GM10847 (cell line): ENCODE data around the gene RHNO1.

ENCODE experiments used
- POLR2A ChIP-seq: IDR thresholded peaks from 2 replicates; pipeline ENCODE4 v1.6.1; 2011; ENCODE audit not compliant: insufficient read length; ENCODE audit errors: extremely low read depth

Gene RHNO1, protein sequence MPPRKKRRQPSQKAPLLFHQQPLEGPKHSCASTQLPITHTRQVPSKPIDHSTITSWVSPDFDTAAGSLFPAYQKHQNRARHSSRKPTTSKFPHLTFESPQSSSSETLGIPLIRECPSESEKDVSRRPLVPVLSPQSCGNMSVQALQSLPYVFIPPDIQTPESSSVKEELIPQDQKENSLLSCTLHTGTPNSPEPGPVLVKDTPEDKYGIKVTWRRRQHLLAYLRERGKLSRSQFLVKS

DNA sequence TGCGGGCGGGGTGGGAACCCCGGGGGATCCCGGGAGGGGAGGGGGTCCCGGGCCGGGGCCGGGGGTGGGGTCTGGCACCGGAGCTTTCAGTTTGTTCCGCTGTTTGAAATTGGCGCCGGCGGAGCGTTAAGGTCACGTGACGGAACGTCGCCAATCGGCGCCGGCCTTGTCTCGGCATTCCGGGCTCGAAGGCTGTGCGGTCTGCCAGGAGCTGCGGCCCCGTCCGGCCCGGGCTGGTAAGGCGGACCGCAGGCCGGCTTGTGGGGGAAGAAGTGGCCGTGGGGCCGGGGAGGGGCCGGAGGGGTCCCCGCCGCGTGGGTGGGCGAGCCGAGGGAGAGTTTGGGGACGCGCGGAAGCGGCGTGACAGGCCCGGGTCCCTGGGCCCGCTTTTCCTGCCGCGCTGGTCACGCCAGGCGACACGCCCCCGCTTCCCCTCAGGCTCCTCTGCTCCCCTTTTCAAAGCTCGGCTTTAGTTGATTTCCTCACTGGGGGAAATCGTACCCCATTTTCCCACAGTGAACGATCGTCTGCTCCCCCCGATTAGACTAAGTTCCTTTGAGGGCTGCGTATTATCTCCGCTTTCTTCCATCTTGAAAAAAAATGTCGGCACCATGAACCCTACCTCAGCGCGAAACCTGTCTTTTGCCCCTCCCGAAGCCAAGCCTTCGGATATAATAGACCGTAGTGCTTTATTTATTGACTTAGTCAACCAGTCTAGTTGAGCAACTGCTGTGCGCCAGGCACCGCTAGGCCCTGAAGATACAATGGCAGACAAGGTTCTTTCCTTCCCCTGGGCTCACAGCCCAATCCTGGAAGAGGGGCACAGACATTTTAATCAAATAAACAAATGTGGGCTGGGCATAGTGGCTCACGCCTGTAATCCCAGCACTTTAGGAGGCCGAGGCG is at the start of gene RHNO1, which contains the start of gene FOXM1:
RHNO1 (plus strand) TSS at position 177 of the 906 bp plus-strand sequence. CDS start 8,144 bp downstream, outside the sequence.
FOXM1 (minus strand) TSS at position 128 of the 906 bp plus-strand sequence. CDS start 2,696 bp downstream, outside the sequence.
- TF ChIP-seq POLR2A = peak; percentile 63

DNA sequence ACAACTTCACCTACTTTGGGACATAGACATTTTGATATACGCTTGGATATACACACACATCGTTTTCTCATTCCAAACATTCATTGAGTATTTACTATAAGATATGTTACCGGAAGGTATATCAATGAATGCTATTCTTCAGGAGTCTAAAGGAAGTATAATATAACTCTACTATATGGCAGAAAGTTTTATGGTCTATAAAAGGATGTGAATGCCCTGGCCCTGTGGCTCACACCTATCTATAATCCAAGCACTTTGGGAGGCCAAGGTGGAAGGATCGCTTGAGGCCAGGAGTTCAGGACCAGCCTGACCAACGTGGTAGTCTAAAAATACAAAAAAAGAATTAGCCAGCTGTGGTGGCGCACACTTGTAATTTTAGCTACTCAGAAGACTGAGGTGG is 47.7 kb upstream of the RHNO1 start:
- no peak for TF ChIP-seq POLR2A

DNA sequence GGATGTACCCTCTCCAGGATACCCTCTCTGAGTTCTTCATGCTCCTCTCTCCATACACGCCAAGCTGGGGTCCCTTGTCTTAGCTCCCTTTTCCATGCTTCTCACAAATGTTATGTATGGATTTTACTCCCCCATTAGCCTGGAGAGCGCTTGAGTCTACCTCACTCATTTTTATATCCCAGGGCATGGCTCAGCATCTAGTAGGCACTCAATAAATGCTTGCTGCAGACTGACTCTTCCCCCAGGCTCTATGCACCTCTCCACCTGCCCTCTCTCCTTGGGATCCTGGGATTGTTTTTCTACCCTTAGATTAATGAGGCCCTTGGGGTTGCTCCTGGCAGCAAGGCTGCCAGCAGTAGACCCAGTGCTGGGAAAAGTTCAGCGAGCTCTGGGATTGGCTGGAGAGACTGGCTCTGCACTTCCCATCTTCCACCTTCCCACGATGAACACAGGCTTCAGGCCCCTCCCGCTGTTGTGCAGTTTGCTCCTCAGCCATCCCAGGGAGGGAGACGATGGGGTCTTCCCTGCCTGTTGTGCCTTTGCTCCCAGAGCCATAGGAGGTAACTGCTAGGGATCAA is 44.4 kb upstream of the RHNO1 start:
- TF ChIP-seq POLR2A = no peak

DNA sequence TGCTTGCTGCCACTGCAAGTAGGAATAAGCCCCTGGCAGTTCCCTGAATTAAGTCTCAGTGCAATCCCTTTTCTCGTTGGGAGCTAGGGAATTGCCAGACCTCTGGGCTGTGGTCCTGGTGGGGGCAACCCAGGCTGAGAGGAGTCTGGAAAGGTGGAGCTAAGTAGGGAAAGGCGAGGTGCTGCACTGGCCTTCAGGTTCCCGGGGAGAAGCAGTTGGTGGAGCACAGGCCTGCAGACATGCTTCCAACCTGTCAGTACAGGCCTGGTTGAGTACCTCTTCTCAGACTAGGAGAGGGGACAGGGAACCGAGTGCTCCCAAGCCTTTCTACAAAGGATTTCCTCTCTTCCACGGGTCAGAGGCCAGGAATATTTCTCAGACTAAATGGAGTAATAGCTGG is 43.7 kb upstream of the RHNO1 start:
- no peak for TF ChIP-seq POLR2A

DNA sequence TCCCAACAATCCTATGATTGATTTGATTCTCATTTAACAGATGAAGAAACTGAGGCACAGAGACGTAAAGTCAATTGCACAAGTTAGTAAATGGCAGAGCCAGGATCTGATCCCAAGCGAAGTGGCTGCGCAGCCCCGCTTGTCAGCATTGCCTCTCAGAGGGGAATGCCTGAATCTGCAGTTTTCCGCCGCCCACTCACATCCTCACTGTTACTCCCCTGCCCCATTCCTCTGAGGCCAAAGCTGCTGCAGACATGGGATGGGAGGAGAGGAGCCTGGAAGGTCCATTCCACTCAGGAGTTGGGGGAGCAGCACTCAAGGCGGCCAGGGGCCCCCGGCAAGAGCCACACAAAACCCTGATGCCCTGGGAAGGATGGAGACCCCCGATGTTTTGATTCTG is 43.2 kb upstream of the RHNO1 start:
- TF ChIP-seq POLR2A = no peak

DNA sequence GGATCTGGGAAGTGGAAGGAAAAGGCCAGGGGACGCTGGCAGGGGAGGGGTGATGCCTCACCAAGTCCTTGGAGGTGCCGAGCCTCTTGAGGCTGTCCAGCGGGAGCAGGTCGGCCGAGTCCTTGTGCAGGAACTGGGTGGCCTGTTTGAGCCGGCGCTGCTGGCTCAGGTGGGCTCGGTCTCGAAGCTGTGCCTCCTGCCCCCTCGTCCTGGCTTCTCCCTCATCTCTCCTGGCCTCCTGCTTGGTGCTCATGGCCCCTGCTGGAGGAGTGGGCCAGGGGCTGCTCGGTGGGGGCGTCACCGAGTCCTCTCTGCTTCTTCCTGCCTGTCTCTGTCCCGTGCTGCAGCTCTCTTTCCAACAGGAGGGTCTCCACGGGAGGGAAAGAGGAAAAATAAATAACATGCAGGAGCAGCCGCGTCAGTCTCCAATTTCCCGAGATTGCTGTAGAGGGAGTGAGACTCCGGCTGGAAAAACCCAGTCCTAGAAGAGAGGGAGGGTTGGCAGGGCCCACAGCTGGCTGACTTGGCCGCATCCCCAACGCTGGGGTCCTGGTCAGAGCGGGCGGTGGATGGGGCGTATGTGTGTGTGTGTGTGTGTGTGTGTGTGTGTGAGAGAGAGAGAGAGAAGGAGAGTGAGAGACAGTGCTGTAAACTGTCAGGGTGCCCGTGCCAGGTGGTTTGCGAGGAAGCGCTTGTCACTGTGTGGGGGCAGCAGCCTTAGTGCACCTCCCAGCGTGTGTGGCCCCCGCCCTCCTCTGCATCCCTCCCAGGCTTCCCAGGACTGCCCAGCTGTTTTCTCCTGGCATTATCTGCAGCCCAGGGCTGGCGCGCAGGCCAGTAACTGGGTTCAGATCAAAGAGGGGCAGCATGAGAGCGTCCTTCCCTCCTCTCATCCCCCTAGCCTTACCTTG is 42.2 kb upstream of the RHNO1 start, which contains the start of gene NRIP2:
NRIP2 (minus strand) TSS at position 455 of the 911 bp plus-strand sequence; CDS start at position 403, 52 bp downstream.
- no peak for TF ChIP-seq POLR2A

DNA sequence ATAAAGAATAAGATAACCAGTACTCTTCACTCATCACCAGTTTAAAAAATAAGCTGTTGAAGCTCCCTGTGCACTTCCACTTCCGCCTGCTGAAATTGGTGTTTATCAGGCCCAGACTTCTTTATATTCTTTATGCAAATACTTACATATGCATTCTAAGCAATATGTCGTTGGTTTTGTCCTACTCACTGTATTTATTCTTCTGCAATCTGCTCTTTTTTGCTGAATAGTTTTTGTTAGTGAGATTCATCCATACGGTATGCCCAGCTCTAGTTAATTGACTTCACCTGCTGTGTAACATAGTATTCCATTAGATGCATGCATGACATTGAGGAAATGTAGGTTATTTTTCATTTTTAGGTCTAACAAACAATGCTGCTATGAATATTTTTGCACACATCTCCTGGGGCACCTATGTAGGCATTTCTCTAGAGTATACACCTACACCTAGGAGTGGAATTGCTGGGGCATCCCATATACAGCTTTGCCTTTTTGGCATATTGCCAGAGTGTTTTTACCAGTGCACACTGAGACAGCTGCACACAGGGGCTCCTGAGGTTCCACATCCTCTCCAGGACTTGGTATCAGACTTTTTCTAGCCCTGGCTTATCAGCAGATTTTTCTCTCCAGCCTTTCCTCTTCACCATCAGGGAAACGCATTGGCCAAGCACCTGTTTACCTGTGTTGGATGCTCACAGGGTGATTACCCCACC is 41.2 kb upstream of the RHNO1 start:
- TF ChIP-seq POLR2A = no peak

DNA sequence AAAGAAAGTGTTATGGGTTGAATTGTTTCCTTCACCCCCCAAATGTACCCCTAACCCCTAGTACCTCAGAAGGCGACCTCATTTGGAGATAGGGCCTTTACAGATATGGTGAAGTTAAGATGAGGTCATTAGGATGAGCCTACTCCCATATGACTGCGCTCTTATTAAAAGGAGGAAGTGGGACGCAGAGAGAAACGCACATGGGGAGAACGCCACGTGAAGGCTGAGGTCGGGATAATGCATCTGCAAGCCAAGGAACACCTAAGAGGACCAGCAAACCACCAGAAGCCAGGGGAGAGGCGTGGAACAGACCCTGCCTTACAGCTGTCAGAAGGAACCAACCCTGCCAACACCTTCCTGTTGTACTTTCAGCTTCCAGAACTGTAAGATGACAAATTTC is 40.4 kb upstream of the RHNO1 start:
- TF ChIP-seq POLR2A = no peak

DNA sequence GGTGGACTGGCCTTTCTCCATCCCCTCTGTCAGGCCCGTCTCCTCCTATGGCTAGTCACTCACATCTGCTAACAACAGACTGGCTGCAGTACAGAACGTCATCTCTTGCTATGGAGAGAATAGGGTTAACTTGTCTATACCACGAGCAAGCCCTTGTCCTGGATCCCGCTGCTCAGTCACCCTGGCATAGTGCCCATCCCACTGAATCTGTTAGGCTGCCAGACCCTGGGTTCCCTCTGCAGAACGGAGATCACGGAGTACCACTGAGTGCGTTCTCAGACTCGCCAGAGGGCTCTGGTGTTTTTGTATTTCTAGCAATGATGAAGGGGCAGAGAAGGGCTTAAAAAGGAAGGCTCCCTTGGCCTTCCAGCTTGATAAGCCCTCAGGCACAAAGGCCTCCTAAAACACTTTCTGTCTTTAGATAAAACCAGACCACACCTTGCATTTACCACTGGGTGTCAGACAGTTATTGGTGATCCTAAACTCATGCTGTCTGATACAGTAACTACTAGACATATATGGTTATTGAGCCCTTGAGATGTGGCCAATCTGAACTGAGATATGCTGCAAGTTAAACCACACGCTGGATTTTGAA is 35.9 kb upstream of the RHNO1 start:
- no peak for TF ChIP-seq POLR2A

DNA sequence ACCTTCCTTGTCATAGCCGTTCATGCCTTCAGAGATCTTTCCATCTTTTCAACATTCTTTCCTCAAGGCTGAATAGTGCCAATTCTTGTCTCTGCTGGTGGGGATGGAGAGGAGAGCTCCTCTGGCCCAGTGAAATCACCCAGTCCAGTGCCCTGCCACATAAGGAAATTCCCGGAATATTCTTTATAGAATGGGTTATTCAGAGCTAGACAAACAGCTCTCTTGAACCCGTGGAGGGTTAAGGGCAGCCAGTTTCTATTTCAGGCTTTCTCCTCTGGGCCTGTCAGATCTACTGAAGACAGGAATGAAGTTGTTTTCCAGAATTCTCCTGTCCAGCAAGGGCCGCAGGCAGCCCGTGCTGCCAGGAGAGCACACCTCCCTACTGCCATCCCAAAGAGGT is 34.1 kb upstream of the RHNO1 start:
- TF ChIP-seq POLR2A = no peak

DNA sequence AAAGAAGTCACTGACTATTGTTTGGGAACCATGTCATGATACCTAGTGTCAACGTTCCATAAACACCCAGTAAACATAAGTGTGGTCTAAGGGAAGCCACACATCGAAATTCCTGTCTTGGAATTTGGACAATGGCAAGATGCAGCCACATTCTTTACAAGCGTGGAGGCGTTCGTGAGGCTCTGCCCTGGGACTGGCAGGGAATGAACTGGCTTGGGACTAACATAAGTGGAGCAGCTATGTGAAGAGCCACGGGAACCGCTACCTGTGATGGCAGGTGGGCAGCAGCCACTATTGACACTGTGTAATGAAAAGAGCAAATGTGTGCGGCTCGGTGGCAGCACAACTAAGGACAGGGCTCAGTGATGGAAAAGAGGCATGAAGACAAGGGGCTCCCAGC is 32.2 kb upstream of the RHNO1 start:
- TF ChIP-seq POLR2A = no peak

DNA sequence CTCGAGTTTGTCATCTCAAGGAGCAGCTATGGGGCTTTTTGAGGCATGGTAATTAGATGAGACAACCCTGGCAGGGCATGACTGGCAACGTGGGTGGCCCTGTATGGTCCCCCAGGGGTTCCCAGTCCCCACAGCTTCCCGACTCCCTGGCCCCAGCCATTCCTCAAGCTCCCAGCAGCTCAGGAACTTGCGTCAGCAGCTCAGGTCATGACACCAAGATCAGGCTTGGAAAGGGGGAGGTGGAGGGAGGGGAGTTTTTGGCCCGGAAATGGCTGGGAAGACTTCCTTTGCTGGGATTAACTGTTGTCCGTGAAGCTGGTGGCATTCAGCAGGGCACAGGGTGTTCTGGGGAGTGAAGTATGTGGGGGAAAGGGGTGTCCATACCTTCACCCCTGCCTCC is 31.7 kb upstream of the RHNO1 start:
- TF ChIP-seq POLR2A = no peak

DNA sequence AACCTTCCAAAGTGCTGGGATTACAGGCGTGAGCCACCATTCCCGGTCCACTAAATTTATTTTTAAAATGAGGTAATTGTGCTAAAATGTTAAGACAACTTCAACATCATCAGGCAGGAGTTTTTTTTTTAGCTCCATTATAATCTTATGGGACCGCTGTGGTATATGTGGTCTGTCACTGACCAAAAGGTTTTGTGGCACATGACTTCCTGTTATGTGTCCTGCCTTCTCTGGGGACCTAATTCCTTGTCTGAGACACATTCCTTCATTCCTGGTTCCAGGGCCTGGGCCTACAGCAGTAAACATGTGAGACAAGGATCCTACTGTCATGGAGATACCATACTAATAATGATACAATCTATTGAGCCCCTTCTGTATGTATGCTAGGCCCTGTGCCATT is 25.1 kb upstream of the RHNO1 start:
- TF ChIP-seq POLR2A = no peak

DNA sequence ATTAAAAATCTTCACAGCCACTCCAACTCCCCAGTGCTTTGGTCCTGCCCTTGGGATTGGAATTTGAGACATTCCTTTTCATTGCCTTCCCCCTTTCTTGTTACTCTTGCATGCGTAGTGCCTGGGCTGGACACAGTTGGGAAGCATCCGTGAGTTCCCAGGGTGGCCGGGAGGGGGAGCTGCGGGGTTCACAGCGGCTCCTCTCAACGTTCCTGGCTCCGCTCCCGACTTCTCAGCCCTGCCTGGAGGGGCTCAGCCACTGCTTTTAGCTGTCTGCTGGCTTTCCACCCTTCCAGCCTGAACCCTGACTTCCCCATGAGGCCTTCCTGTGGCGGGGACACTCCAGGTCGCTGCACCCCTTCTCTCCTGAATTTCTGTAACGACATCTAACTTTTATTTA is 23.4 kb upstream of the RHNO1 start:
- TF ChIP-seq POLR2A = no peak
